Mesenchymal stem cell (in vitro differentiated cells and primary cell): ENCODE measurements around the gene PHF10.

Source experiments
- DNase-seq: peaks from one replicate; pipeline ENCODE4 v3.0.0-alpha.2; 2013
- H2AFZ ChIP-seq: one replicate; pipeline ENCODE4 v1.6.1; 2013; ENCODE audit warnings: low read depth, mild to moderate bottlenecking, control low read depth, inconsistent platforms, low read length, moderate library complexity
- H2AK5ac ChIP-seq: 2 replicates; pipeline ENCODE4 v1.6.1; 2013; ENCODE audit warnings: low read length, moderate library complexity, mild to moderate bottlenecking, inconsistent platforms; ENCODE audit not compliant: severe bottlenecking
- H2BK120ac ChIP-seq: one replicate; pipeline ENCODE4 v1.6.1; 2013; ENCODE audit warnings: low read depth, mild to moderate bottlenecking, inconsistent platforms, low read length, moderate library complexity
- H2BK12ac ChIP-seq, 2 experiments: one replicate each; pipeline ENCODE4 v1.6.1; 2013; ENCODE audit warnings: inconsistent platforms in 2 of 2, low read length in 2 of 2, mild to moderate bottlenecking in 2 of 2, moderate library complexity in 2 of 2, control low read depth in 1 of 2
- H2BK15ac ChIP-seq: one replicate; pipeline ENCODE4 v1.6.1; 2013; ENCODE audit warnings: mild to moderate bottlenecking, low read depth, inconsistent platforms; ENCODE audit not compliant: poor library complexity, severe bottlenecking
- H2BK5ac ChIP-seq: 2 replicates; pipeline ENCODE4 v1.6.1; 2013; ENCODE audit warnings: low read depth, mild to moderate bottlenecking, low read length, control low read depth, inconsistent platforms; ENCODE audit not compliant: poor library complexity, severe bottlenecking
- H3K14ac ChIP-seq, 2 experiments: one replicate each; pipeline ENCODE4 v1.6.1; 2013; ENCODE audit warnings: inconsistent platforms in 2 of 2, low read length in 2 of 2, control low read depth in 1 of 2, mild to moderate bottlenecking in 1 of 2, moderate library complexity in 1 of 2
- H3K18ac ChIP-seq, 2 experiments: one replicate each; pipeline ENCODE4 v1.6.1; 2013; ENCODE audit warnings: inconsistent platforms in 2 of 2, low read length in 2 of 2, control low read depth in 1 of 2, low read depth in 1 of 2, mild to moderate bottlenecking in 1 of 2
- H3K23ac ChIP-seq, 2 experiments: one replicate each; pipeline ENCODE4 v1.6.1; 2013; ENCODE audit warnings: inconsistent platforms in 2 of 2, low read length in 2 of 2, mild to moderate bottlenecking in 2 of 2, moderate library complexity in 2 of 2, control low read depth in 1 of 2
- H3K27ac ChIP-seq: 2 replicates; pipeline ENCODE4 v1.5.1; 2013; ENCODE audit warnings: mild to moderate bottlenecking, moderate library complexity, low read length, control low read depth, inconsistent platforms; ENCODE audit not compliant: poor library complexity, severe bottlenecking
- H3K27me3 ChIP-seq, 2 experiments: 2 replicates each; pipeline versions ENCODE4 v1.6.1 to v1.7.0; 2013; ENCODE audit warnings: low read length in 2 of 2, mild to moderate bottlenecking in 2 of 2, moderate library complexity in 2 of 2, control low read depth in 1 of 2, inconsistent platforms in 1 of 2; ENCODE audit not compliant: control insufficient read depth in 1 of 2, insufficient read depth in 1 of 2
- H3K36me3 ChIP-seq, 2 experiments: 2 replicates each; pipeline versions ENCODE4 v1.6.1 to v1.7.0; 2013; ENCODE audit warnings: low read length in 2 of 2, control low read depth in 1 of 2, inconsistent platforms in 1 of 2, low read depth in 1 of 2, mild to moderate bottlenecking in 1 of 2; ENCODE audit not compliant: insufficient read depth in 2 of 2, control insufficient read depth in 1 of 2
- H3K4ac ChIP-seq, 2 experiments: one replicate each; pipeline ENCODE4 v1.6.1; 2013; ENCODE audit warnings: inconsistent platforms in 2 of 2, low read length in 2 of 2, mild to moderate bottlenecking in 2 of 2, moderate library complexity in 2 of 2, control low read depth in 1 of 2, low read depth in 1 of 2
- H3K4me1 ChIP-seq: 2 replicates; pipeline ENCODE4 v1.6.1; 2013; ENCODE audit warnings: low read depth, low read length, control low read depth; ENCODE audit not compliant: control insufficient read depth, insufficient read depth
- H3K4me2 ChIP-seq: 2 replicates; pipeline ENCODE4 v1.6.1; 2013; ENCODE audit warnings: low read length, mild to moderate bottlenecking, inconsistent platforms; ENCODE audit not compliant: poor library complexity, severe bottlenecking
- H3K4me3 ChIP-seq, 2 experiments: 2 replicates each; pipeline versions ENCODE4 v1.5.1 to v1.7.0; 2013; ENCODE audit warnings: low read length in 2 of 2, mild to moderate bottlenecking in 2 of 2, control low read depth in 1 of 2, low read depth in 1 of 2; ENCODE audit not compliant: insufficient read depth in 1 of 2
- H3K79me1 ChIP-seq: replicated peaks from 2 replicates; pipeline ENCODE4 v1.6.1; 2013; ENCODE audit warnings: mild to moderate bottlenecking, control low read depth, low read length, inconsistent platforms; ENCODE audit not compliant: poor library complexity, severe bottlenecking
- H3K9ac ChIP-seq: 2 replicates; pipeline ENCODE4 v1.7.0; 2013; ENCODE audit warnings: mild to moderate bottlenecking, low read length, moderate library complexity
- H3K9me3 ChIP-seq: 2 replicates; pipeline ENCODE4 v1.7.0; 2013; ENCODE audit warnings: mild to moderate bottlenecking, low read length; ENCODE audit not compliant: control insufficient read depth
- H4K8ac ChIP-seq: one replicate; pipeline ENCODE4 v1.6.1; 2013; ENCODE audit warnings: inconsistent platforms, mild to moderate bottlenecking, low read length, moderate library complexity
- H4K91ac ChIP-seq: one replicate; pipeline ENCODE4 v1.6.1; 2013; ENCODE audit warnings: mild to moderate bottlenecking, low read length, inconsistent platforms
- WGBS: methylation state at CpG from one replicate; pipeline ENCODE4 v1.1.7; 2013; ENCODE audit warnings: mixed read lengths; 5-methylcytosine and 5-hydroxymethylcytosine counted together

Gene PHF10

DNA sequence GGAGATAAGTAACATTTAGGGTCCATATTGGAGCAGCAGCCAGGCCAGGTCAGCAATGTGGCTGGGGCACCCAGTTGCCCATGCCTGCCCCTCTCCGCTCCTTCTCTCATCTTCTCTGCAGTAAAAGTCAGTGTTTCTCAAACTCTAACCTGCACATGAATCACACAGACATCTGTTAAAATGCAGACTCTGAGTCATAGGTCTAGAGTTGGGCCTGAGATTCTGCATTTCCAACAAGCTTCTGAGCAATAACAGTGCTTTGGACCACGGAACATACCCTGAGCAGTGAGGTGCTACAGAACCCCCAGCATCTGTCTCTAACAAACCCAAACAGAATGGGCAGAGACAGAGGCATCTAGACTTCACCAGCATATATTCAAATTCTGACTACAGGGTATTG, 10.1 kb downstream of the PHF10 start:
- Histone ChIP-seq H4K8ac (no peak overlapping the region), H2AK5ac (no peak overlapping the region), H2BK15ac (no peak overlapping the region), H3K79me1 (peaks cover 17% of the 10 kb centered on the region), H3K4me3 (no peak overlapping the region), H3K9me3 (no peaks in the 10 kb centered on the region), H2BK5ac (no peak overlapping the region), H2AFZ (no peak overlapping the region), H3K4me1 (peaks cover 1% of the 10 kb centered on the region), H3K27ac (no peak overlapping the region), H3K4me2 (no peak overlapping the region), H3K14ac (no peak overlapping the region), H3K23ac (no peak overlapping the region), H3K9ac (no peak overlapping the region), H3K18ac (no peak overlapping the region), H2BK12ac (no peak overlapping the region), H3K4ac (no peak overlapping the region), H3K36me3 (peaks cover 12 to 64% of the 10 kb centered on the region in 2 experiments), H3K27me3 (no peaks in the 10 kb centered on the region), H2BK120ac (no peak overlapping the region), H4K91ac (no peak overlapping the region)
- DNase-seq, result no peak
- WGBS, result 97% methylated on average over 2 of the region's 2 CpGs

GRCh38 chr6:169710009-169710408, 14.3 kb downstream of the PHF10 start:
- Histone ChIP-seq H2BK5ac (no peak overlapping the region), H2BK15ac (no peak overlapping the region)
- no peak for DNase-seq

DNA sequence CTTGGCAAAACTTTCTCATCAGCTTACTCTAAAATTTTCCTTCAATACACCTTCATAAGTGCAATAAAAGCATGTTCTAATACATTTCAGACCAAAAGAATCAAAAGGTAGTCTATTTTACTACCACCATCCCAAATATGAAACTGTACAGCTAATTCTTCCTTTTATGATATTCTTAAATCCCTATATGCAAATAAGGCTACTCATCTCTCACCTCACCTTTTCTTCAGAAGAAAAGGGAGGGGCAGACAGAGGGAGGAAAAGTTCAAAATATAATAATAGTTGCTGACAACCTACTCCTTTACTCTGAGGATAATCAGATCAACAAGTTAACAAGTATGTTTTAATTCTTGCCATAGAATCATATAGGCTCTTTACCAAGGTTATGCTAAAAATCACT, 15.0 kb downstream of the PHF10 start:
- Histone ChIP-seq H3K27ac (no peak overlapping the region), H3K23ac (no peak overlapping the region), H3K79me1 (peaks cover 12% of the 10 kb centered on the region), H2BK120ac (no peak overlapping the region), H2BK15ac (no peak overlapping the region), H2BK5ac (no peak overlapping the region), H4K91ac (no peak overlapping the region), H3K18ac (no peak overlapping the region), H4K8ac (no peak overlapping the region), H3K4ac (no peak overlapping the region), H3K27me3 (no peaks in the 10 kb centered on the region), H3K9me3 (no peaks in the 10 kb centered on the region), H2AFZ (no peak overlapping the region), H3K9ac (no peak overlapping the region), H3K4me1 (no peaks in the 10 kb centered on the region), H3K4me2 (no peak overlapping the region), H2AK5ac (no peak overlapping the region), H3K4me3 (no peak overlapping the region), H3K36me3 (peaks cover 5 to 52% of the 10 kb centered on the region in 2 experiments), H3K14ac (no peak overlapping the region), H2BK12ac (no peak overlapping the region)
- no peak for DNase-seq

More at GRCh38 chr6:169710009-169710408, 14.3 kb downstream of the PHF10 start:
- H2BK12ac ChIP-seq, result no peak overlapping the region
- H3K4me2 ChIP-seq, result no peak overlapping the region
- no peak overlapping the region for H3K9ac ChIP-seq
- H3K4me1 ChIP-seq, result no peaks in the 10 kb centered on the region
- H3K9me3 ChIP-seq, result no peaks in the 10 kb centered on the region
- WGBS, result 87% methylated on average over 3 of the region's 3 CpGs
- H3K23ac ChIP-seq, result no peak overlapping the region
- H4K91ac ChIP-seq, result no peak overlapping the region
- H2AK5ac ChIP-seq, result no peak overlapping the region
- H3K4ac ChIP-seq, result no peak overlapping the region
- H3K27ac ChIP-seq, result no peak overlapping the region
- no peak overlapping the region for H4K8ac ChIP-seq
- H3K14ac ChIP-seq, result no peak overlapping the region
- no peak overlapping the region for H2BK120ac ChIP-seq
- H3K4me3 ChIP-seq, result no peak overlapping the region
- peaks cover 11% of the 10 kb centered on the region for H3K79me1 ChIP-seq
- H3K36me3 ChIP-seq, result peaks cover 6 to 52% of the 10 kb centered on the region in 2 experiments
- H3K27me3 ChIP-seq, result no peaks in the 10 kb centered on the region
- no peak overlapping the region for H3K18ac ChIP-seq
- no peak overlapping the region for H2AFZ ChIP-seq

DNA sequence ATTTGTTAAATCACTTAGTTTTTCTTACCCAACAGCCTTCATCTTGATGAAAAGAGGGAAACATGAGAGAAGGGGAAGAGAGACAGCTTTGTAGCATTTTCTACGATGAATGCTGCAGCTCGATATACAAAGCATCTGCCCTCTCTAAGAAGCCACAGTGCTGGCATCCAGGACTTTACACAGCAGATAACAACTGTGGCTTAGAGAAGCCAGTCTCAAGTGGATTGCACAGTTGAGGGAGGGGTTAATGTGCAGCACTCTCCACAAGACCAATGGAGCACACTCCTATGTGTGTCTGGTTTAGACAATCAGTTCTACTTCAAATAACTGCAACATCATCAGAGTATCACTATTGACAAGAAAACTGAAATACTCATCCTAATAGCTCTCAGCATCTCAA, 16.5 kb downstream of the PHF10 start:
- Histone ChIP-seq H2BK120ac (no peak overlapping the region), H4K8ac (no peak overlapping the region), H2AFZ (no peak overlapping the region), H3K79me1 (peaks cover 5% of the 10 kb centered on the region), H2BK12ac (no peak overlapping the region), H3K27me3 (no peaks in the 10 kb centered on the region), H3K4me3 (no peak overlapping the region), H4K91ac (no peak overlapping the region), H3K4me2 (no peak overlapping the region), H3K23ac (no peak overlapping the region), H2BK15ac (no peak overlapping the region), H3K9me3 (no peaks in the 10 kb centered on the region), H3K4ac (no peak overlapping the region), H2AK5ac (no peak overlapping the region), H3K4me1 (no peaks in the 10 kb centered on the region), H2BK5ac (no peak overlapping the region), H3K14ac (no peak overlapping the region), H3K36me3 (peaks cover 0 to 58% of the 10 kb centered on the region in 2 experiments), H3K27ac (no peak overlapping the region), H3K9ac (no peak overlapping the region), H3K18ac (no peak overlapping the region)
- peak; percentile 32 for DNase-seq
- 84% methylated on average over 2 of the region's 2 CpGs for WGBS
